Stimulated activated naive B cell treated with anti-CD40 and anti-IgM and Interleukin-4, amounts not matched to agents 10 μg/mL and 1 μg/mL and 100 μg/mL, for 72 hours (primary cell): Measurements from ENCODE around the gene KANSL1.

Experiments
- ATAC-seq, 2 donors: fragments of 150-1000 bp; cut with Tn5 transposase; replicated peaks; 2 replicates each; pipeline ENCODE4 v1.10.0; 2021; ENCODE audit warnings: moderate library complexity in 1 of 2
- DNase-seq: peaks from one replicate; pipeline ENCODE4 v3.0.0; 2021
- H3K27ac Mint-ChIP-seq: one replicate; pipeline ENCODE4 v1.8.0; 2022; ENCODE audit warnings: mild to moderate bottlenecking, mixed read lengths
- H3K27me3 Mint-ChIP-seq, 2 donors: one replicate each; pipeline ENCODE4 v1.8.0; 2022; ENCODE audit warnings: mixed read lengths in 2 of 2
- H3K36me3 Mint-ChIP-seq, 2 donors: one replicate each; pipeline ENCODE4 v1.8.0; 2022; ENCODE audit warnings: mixed read lengths in 2 of 2, mild to moderate bottlenecking in 1 of 2
- H3K4me1 Mint-ChIP-seq, 2 donors: one replicate each; pipeline ENCODE4 v1.8.0; 2022; ENCODE audit warnings: mixed read lengths in 2 of 2, mild to moderate bottlenecking in 1 of 2
- H3K4me3 Mint-ChIP-seq, 2 donors: one replicate each; pipeline ENCODE4 v1.8.0; 2022; ENCODE audit warnings: mild to moderate bottlenecking in 2 of 2, mixed read lengths in 2 of 2, moderate library complexity in 1 of 2
- H3K9me3 Mint-ChIP-seq, 2 donors: one replicate each; pipeline ENCODE4 v1.8.0; 2022; ENCODE audit warnings: mixed read lengths in 2 of 2, mild to moderate bottlenecking in 1 of 2

The KANSL1 gene

DNA sequence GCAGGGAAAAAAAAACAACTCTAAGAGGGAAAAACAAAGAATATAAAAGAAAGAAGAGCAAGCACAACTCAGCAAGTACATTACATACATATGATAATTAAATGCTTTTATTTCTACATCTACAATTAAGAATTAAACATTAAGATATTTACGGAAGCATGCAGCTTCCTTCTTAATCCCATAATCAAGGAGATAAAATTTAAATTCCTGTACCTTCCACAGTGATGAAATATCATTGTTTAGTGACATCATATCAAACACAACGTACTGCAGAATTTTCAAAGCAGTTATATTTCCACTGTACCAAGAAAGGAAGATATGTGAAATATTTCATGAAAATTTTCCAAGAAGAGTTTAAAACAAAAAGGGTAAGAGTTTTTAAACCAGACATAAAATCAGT is 26.0 kb downstream of the KANSL1 start:
- Mint-ChIP-seq H3K9me3 (peaks cover 0 to 1% of the 10 kb centered on the region in 2 donors), H3K27me3 (no peaks in the 10 kb centered on the region), H3K27ac (no peak overlapping the region), H3K4me1 (peaks cover 49 to 79% of the 10 kb centered on the region in 2 donors), H3K36me3 (peaks cover 34 to 54% of the 10 kb centered on the region in 2 donors), H3K4me3 (no peak overlapping the region)
- DNase-seq, result no peak
- ATAC-seq, result no peak

DNA sequence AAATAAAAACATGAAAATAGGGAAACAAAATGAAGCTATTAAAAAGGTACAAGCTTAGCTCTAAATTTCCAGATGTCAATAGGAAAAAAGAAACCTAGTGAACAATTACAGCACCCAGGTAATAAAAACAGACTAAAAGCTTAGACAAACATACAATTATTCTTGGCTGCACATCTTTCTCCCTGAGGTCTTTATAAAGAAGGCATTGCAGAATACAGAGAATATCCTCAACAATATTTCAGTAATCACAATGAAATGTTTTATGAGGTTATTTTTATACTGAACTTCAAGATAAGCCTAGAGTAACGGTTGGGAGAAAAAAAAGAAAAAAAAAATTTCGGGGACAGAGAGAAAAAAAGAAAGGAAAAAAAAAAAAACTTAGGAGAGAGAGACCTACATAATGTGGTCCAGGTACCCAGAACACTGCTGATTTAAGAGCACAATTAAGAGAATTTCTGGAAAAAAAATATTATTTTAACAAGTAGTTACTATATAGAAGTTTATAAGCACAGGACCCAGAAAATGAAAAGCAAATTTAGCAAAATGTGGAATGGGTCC is 26.5 kb downstream of the KANSL1 start:
- Mint-ChIP-seq H3K4me3 (peak overlapping the region in 1 of 2 donors; percentile 2), H3K4me1 (peaks cover 47 to 81% of the 10 kb centered on the region in 2 donors), H3K27me3 (no peaks in the 10 kb centered on the region), H3K9me3 (peaks cover 0 to 1% of the 10 kb centered on the region in 2 donors), H3K27ac (no peak overlapping the region), H3K36me3 (peaks cover 32 to 53% of the 10 kb centered on the region in 2 donors)
- ATAC-seq, result no peak
- no peak for DNase-seq

DNA sequence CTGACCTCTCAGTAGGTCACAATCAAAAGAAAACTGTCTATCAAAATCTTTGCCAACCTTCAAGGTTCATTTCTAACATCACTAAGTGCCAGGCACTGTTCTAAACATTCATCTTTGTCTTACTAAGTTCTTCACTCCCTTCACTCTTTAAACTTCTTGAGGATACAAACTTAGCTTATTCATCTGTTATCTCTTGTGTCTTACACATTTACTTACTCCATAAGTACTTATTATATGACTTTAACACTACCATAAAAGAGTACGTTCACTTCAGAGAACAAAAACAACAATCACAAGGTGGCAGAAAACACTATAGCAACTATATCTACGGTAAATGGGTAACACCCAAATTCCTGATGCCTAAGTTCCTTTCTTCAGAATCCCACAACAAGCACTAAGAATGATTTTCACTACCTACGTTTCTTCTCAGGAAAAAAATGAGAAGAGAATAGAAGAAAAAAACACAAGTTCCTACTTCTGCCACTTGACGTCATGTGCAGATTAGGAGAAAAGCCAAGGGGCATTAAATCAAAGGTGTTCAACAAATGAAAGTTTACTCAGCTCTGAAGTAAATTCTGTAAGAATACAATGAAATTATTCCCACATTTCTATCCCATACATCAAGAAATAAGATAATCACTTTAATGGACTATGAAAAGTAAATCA is 29.2 kb downstream of the KANSL1 start:
- H3K4me3 Mint-ChIP-seq, result peak overlapping the region in 1 of 2 donors; percentile 0
- peaks cover 49 to 77% of the 10 kb centered on the region in 2 donors for H3K4me1 Mint-ChIP-seq
- peak in 1 of 2 donors; percentile 6 for ATAC-seq
- H3K36me3 Mint-ChIP-seq, result peaks cover 15 to 37% of the 10 kb centered on the region in 2 donors
- H3K27me3 Mint-ChIP-seq, result no peaks in the 10 kb centered on the region
- DNase-seq, result no peak
- H3K27ac Mint-ChIP-seq, result peak overlapping the region; percentile 4
- peaks cover 0 to 1% of the 10 kb centered on the region in 2 donors for H3K9me3 Mint-ChIP-seq

DNA sequence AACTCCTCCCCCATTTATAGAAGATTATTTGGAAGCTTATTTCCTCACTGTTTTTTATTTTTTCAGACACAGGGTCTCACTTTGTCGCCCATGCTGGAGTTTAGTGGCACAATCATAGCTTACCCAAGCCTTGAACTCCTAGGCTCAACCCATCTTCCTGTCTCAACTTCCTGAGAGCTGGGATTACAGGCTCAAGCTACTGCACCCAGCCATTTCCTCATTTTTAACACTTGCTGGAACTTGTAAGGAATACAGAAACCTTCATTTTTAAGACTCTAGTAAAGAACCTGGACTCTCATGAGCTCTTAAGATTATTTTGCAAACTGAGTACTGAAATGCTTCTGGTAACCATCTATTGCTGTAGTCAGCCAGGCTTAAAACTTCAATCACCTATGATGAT is 29.9 kb downstream of the KANSL1 start:
- Mint-ChIP-seq H3K27me3 (no peaks in the 10 kb centered on the region), H3K27ac (no peak overlapping the region), H3K36me3 (peaks cover 13 to 41% of the 10 kb centered on the region in 2 donors), H3K4me3 (no peak overlapping the region), H3K4me1 (peaks cover 57 to 84% of the 10 kb centered on the region in 2 donors), H3K9me3 (peaks cover 0 to 1% of the 10 kb centered on the region in 2 donors)
- DNase-seq, result no peak
- ATAC-seq, result no peak

DNA sequence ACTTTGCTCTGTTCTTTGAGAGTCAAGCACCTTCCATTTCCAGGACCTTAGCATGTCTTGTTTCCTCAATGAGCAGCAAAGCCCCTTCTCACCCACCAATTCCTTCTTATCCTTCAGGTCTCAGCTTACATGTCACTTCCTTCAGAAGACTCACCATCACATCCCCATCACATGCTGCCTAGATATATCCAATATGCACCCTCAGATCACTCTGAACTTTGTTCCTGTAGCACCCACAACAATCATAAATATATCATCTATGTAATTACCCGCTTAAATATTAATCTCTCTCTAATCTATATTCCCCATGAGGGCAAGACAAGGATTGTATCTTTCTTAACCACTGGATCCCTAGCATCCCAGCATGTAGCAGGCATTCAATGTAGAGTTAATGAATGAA is 30.4 kb downstream of the KANSL1 start:
- Mint-ChIP-seq H3K27ac (no peak overlapping the region), H3K9me3 (peaks cover 0 to 1% of the 10 kb centered on the region in 2 donors)

DNA sequence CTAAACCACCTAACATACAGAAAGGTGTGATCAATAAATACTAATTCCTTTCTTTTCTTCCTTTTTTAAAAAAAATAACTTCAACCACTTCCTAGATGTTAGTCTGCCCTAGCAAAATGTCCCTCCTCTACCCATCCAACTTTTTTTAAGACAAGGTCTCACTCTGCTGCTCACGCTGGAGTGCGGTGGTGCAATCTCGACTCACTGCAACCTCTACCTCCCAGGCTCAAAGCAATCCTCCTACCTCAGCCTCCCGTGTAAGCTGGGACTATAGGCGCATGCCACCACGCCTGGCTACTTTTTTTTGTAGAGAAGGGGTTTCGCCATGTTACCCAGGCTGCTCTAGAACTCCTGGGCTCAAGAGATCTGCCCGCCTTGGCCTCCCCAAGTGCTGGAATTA is 33.1 kb downstream of the KANSL1 start:
- DNase-seq (no peak), ATAC-seq (no peak)
- peaks cover 10 to 39% of the 10 kb centered on the region in 2 donors for H3K36me3 Mint-ChIP-seq
- peaks cover 0 to 1% of the 10 kb centered on the region in 2 donors for H3K9me3 Mint-ChIP-seq
- H3K27ac Mint-ChIP-seq, result no peak overlapping the region
- peak overlapping the region in 1 of 2 donors; percentile 2 for H3K4me3 Mint-ChIP-seq
- peaks cover 71 to 94% of the 10 kb centered on the region in 2 donors for H3K4me1 Mint-ChIP-seq
- no peaks in the 10 kb centered on the region for H3K27me3 Mint-ChIP-seq

More for the DNA sequence above, 30.4 kb downstream of the KANSL1 start:
- DNase-seq (no peak), ATAC-seq (no peak)
- Mint-ChIP-seq H3K27me3 (no peaks in the 10 kb centered on the region), H3K4me1 (peaks cover 56 to 86% of the 10 kb centered on the region in 2 donors), H3K4me3 (no peak overlapping the region), H3K36me3 (peaks cover 13 to 39% of the 10 kb centered on the region in 2 donors)

DNA sequence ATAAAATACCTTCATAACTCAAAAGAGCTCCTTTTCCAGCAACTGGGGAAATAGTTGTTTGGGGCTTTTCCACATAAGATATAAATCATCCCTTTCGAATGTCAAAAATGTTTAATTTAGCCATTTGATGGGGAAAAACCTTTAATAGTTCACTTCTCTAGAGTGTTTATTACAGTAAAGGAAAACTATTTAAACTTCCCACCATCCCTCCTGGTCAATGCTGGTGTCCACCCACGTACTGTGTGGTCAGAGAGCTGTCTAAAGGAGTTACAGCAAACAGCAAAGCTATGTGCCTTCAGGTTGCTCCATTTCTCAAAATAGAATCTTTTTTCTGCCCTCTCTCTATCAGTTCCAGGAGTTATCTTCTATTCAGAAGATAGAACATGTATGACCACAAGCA is 33.5 kb downstream of the KANSL1 start:
- peaks cover 10 to 39% of the 10 kb centered on the region in 2 donors for H3K36me3 Mint-ChIP-seq
- peaks cover 0 to 1% of the 10 kb centered on the region in 2 donors for H3K9me3 Mint-ChIP-seq
- no peak overlapping the region for H3K4me3 Mint-ChIP-seq
- ATAC-seq (no peak), DNase-seq (no peak)
- no peaks in the 10 kb centered on the region for H3K27me3 Mint-ChIP-seq
- H3K4me1 Mint-ChIP-seq, result peaks cover 69 to 91% of the 10 kb centered on the region in 2 donors
- H3K27ac Mint-ChIP-seq, result no peak overlapping the region

DNA sequence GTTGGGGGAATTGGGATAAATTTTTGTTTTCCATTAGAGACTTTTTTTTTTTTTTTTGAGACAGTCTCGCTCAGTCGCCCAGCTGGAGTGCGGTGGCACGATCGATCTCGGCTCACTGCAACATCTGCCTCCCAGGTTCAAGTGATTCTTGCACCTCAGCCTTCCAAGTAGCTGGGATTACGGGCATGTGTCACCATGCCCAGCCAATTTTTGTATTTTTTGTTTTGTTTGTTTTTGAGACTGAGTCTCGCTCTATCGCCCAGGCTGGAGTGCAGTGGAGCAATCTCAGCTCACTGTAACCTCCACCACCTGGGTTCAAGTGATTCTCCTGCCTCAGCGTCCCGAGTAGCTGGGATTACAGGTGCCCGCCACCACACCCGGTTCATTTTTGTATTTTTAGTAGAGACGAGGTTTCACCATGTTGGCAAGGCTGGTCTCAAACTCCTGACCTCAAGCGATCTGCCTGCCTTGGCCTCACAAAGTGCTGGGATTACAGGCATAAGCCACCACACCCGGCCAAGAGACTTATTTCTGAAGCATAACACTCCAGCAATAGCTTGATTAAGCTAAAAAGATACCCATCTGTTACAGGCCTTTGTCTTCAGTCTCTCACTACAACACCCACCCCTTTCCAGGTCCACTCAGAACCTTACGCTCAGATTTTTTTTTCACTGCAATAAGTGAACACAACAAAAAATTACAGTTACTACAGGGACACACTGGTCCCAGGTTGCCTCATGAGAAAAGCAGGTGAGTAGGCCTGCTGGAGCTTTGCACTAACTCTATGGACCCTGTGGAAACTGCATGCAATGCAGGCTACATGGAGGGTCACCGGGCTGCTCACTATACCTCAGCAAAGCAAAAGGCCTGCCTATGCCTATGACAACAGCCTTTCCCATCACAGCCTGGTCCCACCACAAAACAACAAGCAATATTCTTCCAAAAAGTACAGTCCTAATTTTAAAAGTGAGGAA is 34.6 kb downstream of the KANSL1 start:
- H3K9me3 Mint-ChIP-seq, result peaks cover 0 to 1% of the 10 kb centered on the region in 2 donors
- H3K27me3 Mint-ChIP-seq, result no peaks in the 10 kb centered on the region
- DNase-seq (no peak), ATAC-seq (no peak)
- H3K4me3 Mint-ChIP-seq, result peak overlapping the region in 1 of 2 donors; percentile 13
- peaks cover 68 to 91% of the 10 kb centered on the region in 2 donors for H3K4me1 Mint-ChIP-seq
- H3K27ac Mint-ChIP-seq, result peak overlapping the region; percentile 4
- H3K36me3 Mint-ChIP-seq, result peaks cover 10 to 39% of the 10 kb centered on the region in 2 donors

DNA sequence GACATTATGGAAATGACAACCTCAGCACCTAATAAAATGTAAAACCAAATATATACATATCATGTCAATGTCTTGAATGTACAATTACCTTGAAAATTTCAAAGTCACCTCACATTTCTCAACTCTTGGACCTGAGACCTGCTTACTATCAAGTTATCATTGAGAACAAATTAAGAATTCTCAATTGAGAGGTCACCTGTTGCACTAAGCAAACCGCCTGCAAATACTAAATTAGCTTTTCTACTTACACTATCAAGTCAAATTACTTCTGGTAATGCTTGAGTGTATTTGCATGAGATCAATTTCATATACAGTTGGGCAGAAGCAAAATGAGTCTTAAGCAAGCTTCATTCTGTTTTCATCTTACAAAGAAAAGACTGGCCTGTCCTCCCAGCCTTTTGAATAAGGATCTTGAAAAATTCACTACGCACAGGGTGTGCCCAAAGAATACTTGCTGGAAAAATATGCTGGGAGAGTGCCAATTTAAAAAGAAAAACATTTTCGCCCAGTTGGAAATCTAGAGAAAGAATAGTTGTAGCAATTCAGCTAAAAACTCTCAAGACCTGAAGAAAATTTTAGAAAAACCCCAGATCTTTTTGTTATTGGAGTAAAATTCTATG is 35.7 kb downstream of the KANSL1 start:
- H3K27me3 Mint-ChIP-seq, result no peaks in the 10 kb centered on the region
- peak overlapping the region in 1 of 2 donors; percentile 29 for H3K4me3 Mint-ChIP-seq
- H3K27ac Mint-ChIP-seq, result peak overlapping the region; percentile 85
- no peak for ATAC-seq
- H3K36me3 Mint-ChIP-seq, result peaks cover 5 to 31% of the 10 kb centered on the region in 2 donors
- peaks cover 66 to 89% of the 10 kb centered on the region in 2 donors for H3K4me1 Mint-ChIP-seq
- no peak for DNase-seq
- no peaks in the 10 kb centered on the region for H3K9me3 Mint-ChIP-seq

DNA sequence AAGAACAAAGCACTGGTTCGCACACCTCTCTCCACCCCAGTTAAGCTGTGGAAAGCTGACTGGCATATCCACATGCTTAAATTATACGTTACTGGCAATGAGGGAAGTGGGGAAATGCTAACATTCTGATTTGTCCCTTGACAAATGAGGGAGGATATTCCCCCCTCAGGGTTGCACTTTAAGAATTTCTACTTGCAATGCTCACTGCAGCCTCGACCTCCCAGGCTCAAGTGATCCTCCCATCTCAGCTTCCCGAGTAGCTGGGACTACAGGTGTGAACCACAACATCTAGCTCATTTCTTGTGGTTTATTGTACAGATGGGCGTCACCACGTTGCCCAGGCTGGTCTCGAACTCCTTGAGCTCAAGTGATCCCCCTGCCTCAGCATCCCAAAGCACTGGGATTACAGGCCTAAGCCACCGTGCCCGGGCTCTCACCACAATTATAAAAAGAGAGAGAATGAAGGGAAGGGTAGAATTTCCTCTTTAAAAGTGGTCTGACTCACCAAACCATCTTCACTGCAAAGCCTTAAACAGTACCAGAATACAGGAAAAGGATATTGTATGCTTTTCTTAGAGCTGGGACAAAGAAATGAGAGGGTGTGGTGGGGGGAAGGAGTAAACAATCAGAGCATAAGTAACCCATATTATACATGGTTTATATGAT is 38.9 kb downstream of the KANSL1 start:
- ATAC-seq, result no peak
- H3K4me3 Mint-ChIP-seq, result peak overlapping the region in 1 of 2 donors; percentile 30
- peaks cover 64 to 92% of the 10 kb centered on the region in 2 donors for H3K4me1 Mint-ChIP-seq
- H3K27ac Mint-ChIP-seq, result peak overlapping the region; percentile 86
- DNase-seq, result no peak
- peaks cover 0 to 4% of the 10 kb centered on the region in 2 donors for H3K9me3 Mint-ChIP-seq
- H3K36me3 Mint-ChIP-seq, result peaks cover 7 to 26% of the 10 kb centered on the region in 2 donors
- no peaks in the 10 kb centered on the region for H3K27me3 Mint-ChIP-seq

DNA sequence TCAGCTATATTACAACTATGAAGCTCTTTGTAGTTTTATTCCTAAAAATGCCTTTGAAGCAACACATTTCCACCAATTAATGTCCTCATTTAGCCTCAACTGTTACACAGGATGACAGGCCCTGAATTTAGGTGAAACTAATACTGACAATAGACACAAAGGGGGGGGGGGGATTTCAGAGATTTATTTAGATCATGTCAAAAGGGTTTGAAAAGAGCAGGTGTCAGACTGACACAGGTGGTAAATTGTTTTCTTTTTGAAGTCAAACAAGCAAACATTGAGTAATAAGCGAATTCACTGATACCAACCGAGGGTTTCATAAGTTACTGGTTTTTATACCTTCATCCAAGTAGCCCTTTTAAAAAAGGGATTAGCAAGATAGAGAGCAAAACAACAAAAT is 40.8 kb downstream of the KANSL1 start:
- Mint-ChIP-seq H3K4me1 (peaks cover 58 to 91% of the 10 kb centered on the region in 2 donors), H3K36me3 (peaks cover 7 to 32% of the 10 kb centered on the region in 2 donors), H3K27me3 (no peaks in the 10 kb centered on the region), H3K27ac (peak overlapping the region; percentile 82), H3K4me3 (no peak overlapping the region), H3K9me3 (peaks cover 0 to 4% of the 10 kb centered on the region in 2 donors)
- DNase-seq, result no peak
- ATAC-seq, result no peak

DNA sequence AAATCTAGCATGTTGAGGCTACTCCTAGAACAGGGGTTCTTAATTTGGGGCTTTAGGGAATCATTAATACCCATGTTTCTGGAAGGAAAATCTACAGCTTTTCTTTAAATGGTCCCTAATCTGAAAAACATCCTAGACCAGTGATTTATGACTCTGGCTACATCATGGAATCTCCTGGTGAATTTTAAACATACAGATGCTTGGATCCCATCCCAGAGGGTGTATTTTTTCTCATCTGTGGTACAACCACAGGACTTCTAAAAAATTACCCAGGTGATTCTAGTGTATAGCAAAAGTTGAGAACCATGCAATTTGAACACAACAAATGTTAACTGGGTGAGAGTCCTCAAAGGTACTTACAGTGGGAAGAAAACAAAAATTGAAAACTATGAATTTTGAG is 41.5 kb downstream of the KANSL1 start:
- Mint-ChIP-seq H3K9me3 (peaks cover 0 to 4% of the 10 kb centered on the region in 2 donors), H3K27me3 (no peaks in the 10 kb centered on the region), H3K27ac (peak overlapping the region; percentile 82), H3K4me3 (no peak overlapping the region), H3K36me3 (peaks cover 10 to 36% of the 10 kb centered on the region in 2 donors), H3K4me1 (peaks cover 56 to 91% of the 10 kb centered on the region in 2 donors)
- ATAC-seq (no peak), DNase-seq (no peak)

DNA sequence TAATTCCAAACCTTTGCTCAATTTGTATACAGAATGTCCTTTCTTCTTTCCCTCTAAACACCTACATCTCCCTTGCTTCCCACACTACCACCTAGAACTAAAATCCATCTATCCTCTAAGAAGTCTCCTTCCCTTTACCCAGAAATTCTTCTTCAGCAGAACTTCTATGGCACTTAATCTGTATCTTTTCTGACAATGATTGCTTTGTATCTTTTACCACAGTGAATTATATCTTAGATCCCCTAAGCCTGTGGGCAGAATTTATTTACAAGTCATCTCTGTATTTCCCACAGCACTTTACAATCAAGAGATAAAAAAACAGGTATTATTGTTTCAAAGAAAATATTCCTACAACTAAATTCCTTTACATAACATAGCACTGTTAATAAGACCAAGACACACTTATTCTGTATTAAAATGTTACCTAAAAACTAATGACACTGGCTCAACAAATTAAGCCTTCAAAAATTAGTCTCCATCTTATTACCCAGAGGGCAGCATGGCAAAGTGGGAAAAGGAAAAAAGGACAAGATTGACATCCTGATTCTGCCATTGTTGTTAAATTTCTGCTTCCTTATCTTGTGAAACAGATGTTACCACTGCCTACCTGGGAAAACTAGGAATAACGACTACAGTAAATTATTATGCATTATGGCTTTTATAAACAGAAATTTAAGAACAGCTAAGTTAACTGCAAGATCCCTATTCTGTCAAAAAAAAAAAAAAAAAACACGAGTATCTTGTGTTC is 42.8 kb downstream of the KANSL1 start:
- no peak for DNase-seq
- Mint-ChIP-seq H3K27ac (peak overlapping the region; percentile 52), H3K27me3 (no peaks in the 10 kb centered on the region), H3K36me3 (peaks cover 9 to 34% of the 10 kb centered on the region in 2 donors), H3K4me1 (peaks cover 56 to 89% of the 10 kb centered on the region in 2 donors), H3K9me3 (peaks cover 0 to 4% of the 10 kb centered on the region in 2 donors), H3K4me3 (no peak overlapping the region)
- ATAC-seq, result no peak
